Umbilical cord (tissue), 2 donors: ENCODE data around the gene SYNM. TPM values are rescaled to one million over a fixed set of nuclear protein-coding genes. Genes with fewer than 3 reads are reported as not detected.

Source experiments
- DNase-seq: peaks from one replicate; pipeline ENCODE4 v3.0.0-alpha.2; 2015; ENCODE audit warnings: low spot score
- total RNA-seq: library from RNA; depleted of rRNA; stranded (reverse); fragments of >200 nt; gene quantifications from one replicate; pipeline ENCODE4 v1.2.3, GENCODE V29; 2014; ENCODE audit warnings: low replicate concordance; ENCODE audit not compliant: insufficient read depth

SYNM gene
- total RNA-seq, 1 donor from 2014 or later, result 230 TPM

DNA sequence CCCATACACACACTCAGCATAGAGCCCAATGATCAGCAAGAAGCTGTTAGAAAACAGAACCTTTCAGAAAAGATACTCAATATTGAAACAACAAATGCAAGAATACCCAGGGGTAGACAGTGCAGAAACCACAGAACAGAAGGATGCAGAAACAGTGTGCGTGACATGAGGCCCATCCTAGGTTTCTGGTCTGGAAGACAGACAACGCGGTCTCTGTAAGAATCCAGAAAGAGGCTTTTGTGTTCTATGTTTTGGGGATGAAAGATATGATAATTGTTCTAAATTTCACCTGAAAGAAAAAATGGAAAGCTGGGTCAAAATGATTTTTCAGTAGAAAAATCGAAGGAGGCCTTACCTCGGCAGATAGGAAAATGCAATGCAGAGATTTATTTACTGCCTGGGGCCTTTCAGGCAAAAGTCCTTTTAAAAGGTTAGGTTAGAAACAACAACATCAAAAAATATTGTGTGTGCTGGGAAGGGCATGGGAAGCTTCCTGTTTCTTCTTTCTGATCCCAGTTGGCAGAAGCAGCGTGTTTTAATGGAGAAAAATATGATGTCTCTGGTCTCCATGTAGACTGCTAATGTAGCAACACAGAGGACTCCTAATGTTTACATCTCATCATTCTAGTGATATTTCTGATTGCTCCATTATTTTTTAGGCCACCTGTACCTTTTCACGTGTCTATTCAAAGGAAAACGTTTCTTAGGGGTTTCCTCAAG, 17.0 kb downstream of the SYNM start:
- no peak for DNase-seq

DNA sequence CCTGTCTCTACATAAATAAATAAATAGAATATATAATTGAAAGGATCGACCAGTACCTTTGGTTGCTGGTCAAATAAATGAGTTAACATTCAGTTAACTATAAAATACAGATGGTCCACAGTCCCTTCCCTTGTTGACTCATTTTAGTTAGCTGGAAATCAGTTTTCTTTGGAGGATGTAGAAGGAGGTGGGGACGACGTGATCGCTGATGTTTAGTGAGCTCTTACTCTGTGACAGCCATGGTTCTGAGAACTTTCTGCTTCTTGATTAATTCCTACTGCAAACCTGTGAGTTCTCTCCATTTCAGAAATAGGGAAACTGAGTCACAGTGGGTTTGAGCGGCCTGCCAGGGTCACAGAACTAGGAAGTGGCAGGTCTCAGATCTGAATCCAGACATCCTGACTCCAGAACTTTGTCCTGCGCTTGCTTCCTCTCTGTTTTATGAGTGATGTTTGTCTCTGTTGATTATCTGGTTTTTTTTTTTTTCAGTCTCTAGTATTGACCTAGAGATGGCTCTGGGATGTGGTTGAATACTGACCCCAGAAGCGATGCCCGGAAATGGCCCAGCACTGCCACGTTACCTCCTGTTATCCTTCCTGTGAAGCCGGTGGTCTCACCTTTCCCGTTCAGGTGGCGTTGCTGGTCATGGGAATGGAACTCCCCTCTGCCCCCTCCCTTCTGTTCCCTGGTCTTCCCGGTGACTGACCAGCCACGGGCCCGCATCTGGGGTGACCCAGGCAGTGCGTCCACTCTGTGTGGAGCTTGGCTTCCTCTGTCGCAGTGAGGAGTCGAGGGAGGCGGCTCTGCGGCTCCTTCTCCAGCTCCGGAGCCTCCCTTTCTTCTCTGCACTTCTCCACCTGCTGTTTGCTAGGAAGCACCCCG, 18.2 kb downstream of the SYNM start:
- no peak for DNase-seq

GRCh38 chr15:99123713-99124451, 19.0 kb downstream of the SYNM start:
- DNase-seq, result peak; percentile 92

GRCh38 chr15:99124641-99125040, 19.8 kb downstream of the SYNM start:
- DNase-seq, result no peak

DNA sequence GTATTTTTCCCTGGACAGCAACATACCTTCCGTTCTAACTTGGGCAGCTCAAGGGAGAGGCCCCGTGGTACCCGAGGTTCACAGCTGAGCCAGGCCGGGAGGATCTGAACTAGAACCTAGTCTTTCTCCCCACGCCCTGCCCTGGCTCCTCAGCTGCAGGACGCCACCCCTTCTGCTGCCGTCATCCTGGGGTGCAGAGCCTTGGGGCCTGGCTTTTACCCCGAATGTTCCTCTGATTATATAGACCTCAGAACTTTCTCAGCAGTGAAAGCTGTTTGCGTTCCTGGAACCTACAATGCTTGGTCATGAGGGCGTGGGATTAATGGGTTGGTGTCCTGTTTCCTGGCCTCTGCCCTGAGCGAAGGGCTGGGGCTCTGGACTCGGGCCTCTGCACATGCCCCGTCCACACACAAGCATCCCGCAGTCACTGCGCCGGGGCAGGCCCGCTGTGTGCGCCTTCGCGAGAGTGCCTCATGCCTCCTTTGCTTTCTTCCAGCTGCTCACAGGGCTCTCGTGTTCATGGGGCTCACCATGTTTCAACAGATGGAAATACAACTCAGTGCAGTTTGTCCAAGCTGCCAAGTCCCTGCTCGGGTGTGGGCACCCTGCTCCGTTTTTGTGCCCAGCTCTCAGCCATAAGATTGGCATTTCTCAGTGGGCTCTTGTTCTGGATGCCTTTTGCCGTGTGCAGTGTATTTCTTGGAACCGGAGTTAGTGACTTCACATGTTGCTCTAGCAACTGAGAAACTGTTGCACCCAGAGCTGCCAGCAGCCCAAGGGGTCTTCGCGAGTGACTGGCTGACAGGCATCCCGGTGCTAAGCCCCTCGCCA, 20.4 kb downstream of the SYNM start:
- no peak for DNase-seq

- DNase-seq, result no peak
These were observed 21.3 kb downstream of the SYNM start for GRCh38 chr15:99126131-99126588.

- no peak for DNase-seq
These were observed 22.1 kb downstream of the SYNM start for GRCh38 chr15:99126930-99127329.

DNA sequence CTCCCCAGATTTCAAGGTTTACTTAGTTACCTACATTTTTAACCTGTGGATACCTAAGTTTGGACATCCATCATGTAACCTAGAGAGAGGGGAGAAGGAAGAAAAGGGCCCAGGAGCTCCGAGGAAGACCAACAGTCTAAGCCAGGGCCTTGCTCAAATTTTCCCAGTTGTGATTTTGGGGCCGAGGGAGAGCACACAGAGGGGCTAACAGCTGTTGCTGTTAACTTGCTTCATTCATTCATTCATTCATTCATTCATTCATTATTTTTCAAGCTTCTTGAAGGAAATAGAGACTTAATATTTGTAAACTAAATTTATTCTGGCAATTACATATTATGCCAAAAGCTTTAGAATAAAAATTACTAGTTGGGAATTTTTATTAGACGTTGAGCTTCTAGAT, 22.9 kb downstream of the SYNM start:
- no peak for DNase-seq

- DNase-seq, result no peak
These were observed 23.5 kb downstream of the SYNM start for GRCh38 chr15:99128411-99128810.

GRCh38 chr15:99129644-99130043, 24.8 kb downstream of the SYNM start:
- no peak for DNase-seq

GRCh38 chr15:99130314-99130713, 25.4 kb downstream of the SYNM start:
- no peak for DNase-seq

GRCh38 chr15:99130765-99131440, 26.0 kb downstream of the SYNM start:
- no peak for DNase-seq

- DNase-seq, result no peak
These were observed 26.7 kb downstream of the SYNM start for GRCh38 chr15:99131441-99132023.

- no peak for DNase-seq
These were observed 27.2 kb downstream of the SYNM start for GRCh38 chr15:99132122-99132521.

GRCh38 chr15:99132634-99133287, 27.9 kb downstream of the SYNM start:
- DNase-seq, result no peak

DNA sequence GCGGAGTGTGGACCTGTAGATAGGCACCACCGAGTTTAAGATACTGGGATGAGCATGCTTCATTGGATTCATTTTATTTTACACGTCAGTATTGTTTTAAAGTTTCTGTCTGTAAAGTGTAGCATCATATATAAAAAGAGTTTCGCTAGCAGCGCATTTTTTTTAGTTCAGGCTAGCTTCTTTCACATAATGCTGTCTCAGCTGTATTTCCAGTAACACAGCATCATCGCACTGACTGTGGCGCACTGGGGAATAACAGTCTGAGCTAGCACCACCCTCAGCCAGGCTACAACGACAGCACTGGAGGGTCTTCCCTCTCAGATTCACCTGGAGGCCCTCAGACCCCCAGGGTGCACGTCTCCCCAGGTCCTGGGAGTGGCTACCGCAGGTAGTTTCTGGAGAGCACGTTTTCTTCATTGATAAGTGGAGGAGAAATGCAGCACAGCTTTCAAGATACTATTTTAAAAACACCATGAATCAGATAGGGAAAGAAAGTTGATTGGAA, 29.5 kb downstream of the SYNM start:
- no peak for DNase-seq

GRCh38 chr15:99135194-99135593, 30.3 kb downstream of the SYNM start:
- DNase-seq, result no peak

GRCh38 chr15:99137111-99137546, 32.2 kb downstream of the SYNM start:
- DNase-seq, result no peak

- DNase-seq, result no peak
These were observed 33.0 kb downstream of the SYNM start for GRCh38 chr15:99137877-99138276.
